Breast epithelium (tissue), 4 donors: ENCODE data around the gene NUDT13. TPM values are rescaled to one million over a fixed set of nuclear protein-coding genes. Genes with fewer than 3 reads are reported as not detected.
"Not testable (repeated sequence)": the region's sequence is repeated elsewhere in the genome, so short reads cannot be mapped to it uniquely, and the experiment has no call there.

Source experiments
- DNase-seq, 2 donors: peaks; one replicate each; pipeline ENCODE4 v3.0.0-alpha.2; 2019; ENCODE audit warnings: low spot score in 2 of 2
- H3K27ac ChIP-seq, 2 donors: fragments of 200-600 bp; sonication (generic) in 1 of 2; one replicate each; pipeline ENCODE4 v1.5.1; 2016 to 2019; ENCODE audit warnings: mild to moderate bottlenecking in 1 of 2
- H3K27me3 ChIP-seq, 2 donors: fragments of 200-600 bp; sonication (generic) in 1 of 2; one replicate each; pipeline versions ENCODE4 v1.5.1 to v1.6.0; 2017 to 2019; ENCODE audit warnings: control low read depth in 1 of 2, mild to moderate bottlenecking in 1 of 2
- H3K36me3 ChIP-seq: fragments of 200-600 bp; one replicate; pipeline ENCODE4 v1.5.1; 2019
- H3K4me1 ChIP-seq, 2 donors: fragments of 200-600 bp; sonication (generic); one replicate each; pipeline ENCODE4 v1.5.1; 2016 to 2019; ENCODE audit warnings: control low read depth in 1 of 2
- H3K4me3 ChIP-seq, 3 donors: fragments of 200-600 bp; sonication (generic); 1 replicate in 2 of 3; 2 replicates in 1 of 3; pipeline ENCODE4 v1.5.1; 2016 to 2019; ENCODE audit warnings: mild to moderate bottlenecking in 3 of 3, moderate library complexity in 2 of 3
- H3K9me3 ChIP-seq, 2 donors: fragments of 200-600 bp; sonication (generic) in 1 of 2; one replicate each; pipeline ENCODE4 v1.5.1; 2016 to 2019; ENCODE audit warnings: control low read depth in 1 of 2
- POLR2A ChIP-seq: fragments of 450-650 bp; IDR thresholded peaks from one replicate; pipeline ENCODE4 v1.6.1; 2016; ENCODE audit warnings: antibody characterized with exemption, mild to moderate bottlenecking, moderate library complexity
- POLR2AphosphoS5 ChIP-seq, 3 donors: sonication (generic); formaldehyde crosslinking; IDR thresholded peaks; one replicate each; pipeline ENCODE4 v1.6.1; 2017; ENCODE audit warnings: antibody characterized with exemption in 3 of 3
- intact Hi-C: fragments of 100-400 bp; cut with DNase I; formaldehyde crosslinking; loops from one replicate; pipeline ENCODE4 v1.15.1; 2023; ENCODE audit warnings: low total_unique reads
- total RNA-seq, 3 donors: library from RNA; depleted of rRNA; stranded (reverse); fragments of >200 nt; gene quantifications; one replicate each; pipeline ENCODE4 v1.1.0, GENCODE V29; 2016
- TF ChIP-seq, protein P1 (sequence below), 3 donors: fragments of 450-650 bp; IDR thresholded peaks; one replicate each; pipeline ENCODE4 v1.5.1; 2016 to 2017; ENCODE audit warnings: antibody characterized with exemption in 3 of 3, mild to moderate bottlenecking in 3 of 3, moderate library complexity in 3 of 3

The NUDT13 gene
- total RNA-seq, 3 donors from 2014 or later = 1.9 to 4.2 (median 2.6) TPM

DNA sequence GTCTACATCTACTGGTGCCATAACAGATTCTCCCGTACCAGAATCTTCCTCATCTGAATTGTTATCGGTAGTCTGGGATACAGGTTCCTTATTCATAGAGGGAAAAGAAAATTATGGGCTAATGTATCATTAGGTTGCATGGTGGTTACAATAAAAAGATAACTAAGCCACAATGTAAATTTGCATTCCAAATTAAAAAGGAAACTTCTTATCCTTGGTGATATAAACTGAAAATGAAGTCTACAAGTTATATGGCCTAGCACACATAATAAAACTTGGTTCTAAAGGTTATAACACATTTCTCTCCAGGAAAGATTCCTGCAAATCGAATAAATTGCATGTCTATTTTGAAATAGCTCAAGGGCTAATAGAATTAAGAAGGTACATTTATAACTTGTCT, 24.5 kb downstream of the NUDT13 start:
- Histone ChIP-seq H3K4me1 (peaks cover 0 to 4% of the 10 kb centered on the region in 2 donors), H3K9me3 (no peaks in the 10 kb centered on the region), H3K36me3 (no peaks in the 10 kb centered on the region), H3K4me3 (no peak overlapping the region), H3K27ac (no peak overlapping the region), H3K27me3 (no peaks in the 10 kb centered on the region)
- no peak for DNase-seq
- TF ChIP-seq POLR2AphosphoS5 (IDR thresholded peaks at IDR 0.05) = no peak
- TF ChIP-seq POLR2A = no peak
- TF ChIP-seq, protein P1, sequence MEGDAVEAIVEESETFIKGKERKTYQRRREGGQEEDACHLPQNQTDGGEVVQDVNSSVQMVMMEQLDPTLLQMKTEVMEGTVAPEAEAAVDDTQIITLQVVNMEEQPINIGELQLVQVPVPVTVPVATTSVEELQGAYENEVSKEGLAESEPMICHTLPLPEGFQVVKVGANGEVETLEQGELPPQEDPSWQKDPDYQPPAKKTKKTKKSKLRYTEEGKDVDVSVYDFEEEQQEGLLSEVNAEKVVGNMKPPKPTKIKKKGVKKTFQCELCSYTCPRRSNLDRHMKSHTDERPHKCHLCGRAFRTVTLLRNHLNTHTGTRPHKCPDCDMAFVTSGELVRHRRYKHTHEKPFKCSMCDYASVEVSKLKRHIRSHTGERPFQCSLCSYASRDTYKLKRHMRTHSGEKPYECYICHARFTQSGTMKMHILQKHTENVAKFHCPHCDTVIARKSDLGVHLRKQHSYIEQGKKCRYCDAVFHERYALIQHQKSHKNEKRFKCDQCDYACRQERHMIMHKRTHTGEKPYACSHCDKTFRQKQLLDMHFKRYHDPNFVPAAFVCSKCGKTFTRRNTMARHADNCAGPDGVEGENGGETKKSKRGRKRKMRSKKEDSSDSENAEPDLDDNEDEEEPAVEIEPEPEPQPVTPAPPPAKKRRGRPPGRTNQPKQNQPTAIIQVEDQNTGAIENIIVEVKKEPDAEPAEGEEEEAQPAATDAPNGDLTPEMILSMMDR (IDR thresholded peaks at IDR 0.05) = no peak
- intact Hi-C loops = no loop called here

DNA sequence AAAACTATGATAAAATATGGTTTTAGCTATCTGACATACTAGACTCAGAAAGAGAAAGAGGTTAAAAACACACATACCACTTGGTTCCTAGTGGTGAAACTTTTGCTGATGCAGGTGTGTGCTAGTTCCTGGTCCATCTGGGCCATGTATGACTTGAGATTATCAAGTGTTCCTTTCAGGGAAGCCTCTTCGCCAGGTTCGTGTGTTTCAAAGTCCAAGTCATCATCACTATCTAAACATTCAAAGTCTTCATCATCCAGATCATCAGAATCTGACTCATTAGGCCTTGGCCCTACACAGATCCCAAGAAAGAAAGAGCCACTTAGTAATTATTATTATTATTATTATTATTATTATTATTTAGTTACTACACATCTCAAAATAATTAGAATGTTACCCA, 26.4 kb downstream of the NUDT13 start:
- no peak for DNase-seq
- TF ChIP-seq POLR2AphosphoS5 (IDR thresholded peaks at IDR 0.05) (no peak), POLR2A (no peak)
- TF ChIP-seq, protein P1 (IDR thresholded peaks at IDR 0.05) = no peak
- H3K27me3 ChIP-seq = no peaks in the 10 kb centered on the region
- no peaks in the 10 kb centered on the region for H3K4me1 ChIP-seq
- H3K27ac ChIP-seq = no peak overlapping the region
- H3K9me3 ChIP-seq = no peaks in the 10 kb centered on the region
- intact Hi-C loops = no loop called here
- no peaks in the 10 kb centered on the region for H3K36me3 ChIP-seq
- H3K4me3 ChIP-seq = no peak overlapping the region

DNA sequence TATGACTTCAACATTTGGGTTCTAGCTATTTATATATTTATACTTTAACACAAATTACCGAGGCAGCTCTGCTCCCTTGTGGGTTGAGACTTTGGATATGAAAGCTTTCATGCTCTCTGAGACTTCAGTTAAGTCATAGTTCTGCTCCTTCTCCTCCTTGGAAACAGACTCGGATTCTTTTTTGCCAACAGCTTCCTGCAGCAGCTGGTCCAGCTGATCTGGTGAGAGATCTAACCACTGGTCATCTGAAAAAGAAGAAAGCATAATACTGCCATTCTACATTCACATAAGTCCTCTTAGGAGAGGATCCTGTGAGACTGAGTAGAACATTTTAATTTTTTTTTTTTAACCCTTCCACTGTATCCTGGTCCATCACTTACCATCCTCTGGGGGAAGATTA, 29.0 kb downstream of the NUDT13 start:
- Histone ChIP-seq H3K4me1 (no peaks in the 10 kb centered on the region), H3K36me3 (no peaks in the 10 kb centered on the region), H3K27me3 (no peaks in the 10 kb centered on the region), H3K9me3 (no peaks in the 10 kb centered on the region), H3K27ac (no peak overlapping the region), H3K4me3 (no peak overlapping the region)
- no peak for DNase-seq
- intact Hi-C loops = no loop called here
- TF ChIP-seq POLR2A (no peak), POLR2AphosphoS5 (IDR thresholded peaks at IDR 0.05) (no peak)
- TF ChIP-seq, protein P1 (IDR thresholded peaks at IDR 0.05) = no peak

DNA sequence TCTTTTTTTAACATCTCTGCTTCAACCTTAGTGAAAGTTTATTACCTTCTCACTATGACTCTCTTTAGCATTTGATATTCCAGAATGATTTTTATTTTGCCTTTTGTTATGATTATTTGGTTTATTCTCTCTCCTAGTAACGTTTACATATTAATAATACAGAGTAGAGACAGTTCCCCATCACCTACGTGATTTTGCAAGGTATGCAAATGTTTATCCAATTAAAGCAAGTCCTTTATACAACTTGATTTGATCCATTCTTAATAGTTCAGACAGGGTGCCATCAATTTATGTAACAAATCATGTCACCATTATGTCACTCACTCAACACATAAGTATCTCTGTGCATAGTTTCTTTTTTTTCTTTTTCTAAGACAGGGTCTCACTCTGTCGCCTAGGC, 31.3 kb downstream of the NUDT13 start:
- intact Hi-C loops = no loop called here

DNA sequence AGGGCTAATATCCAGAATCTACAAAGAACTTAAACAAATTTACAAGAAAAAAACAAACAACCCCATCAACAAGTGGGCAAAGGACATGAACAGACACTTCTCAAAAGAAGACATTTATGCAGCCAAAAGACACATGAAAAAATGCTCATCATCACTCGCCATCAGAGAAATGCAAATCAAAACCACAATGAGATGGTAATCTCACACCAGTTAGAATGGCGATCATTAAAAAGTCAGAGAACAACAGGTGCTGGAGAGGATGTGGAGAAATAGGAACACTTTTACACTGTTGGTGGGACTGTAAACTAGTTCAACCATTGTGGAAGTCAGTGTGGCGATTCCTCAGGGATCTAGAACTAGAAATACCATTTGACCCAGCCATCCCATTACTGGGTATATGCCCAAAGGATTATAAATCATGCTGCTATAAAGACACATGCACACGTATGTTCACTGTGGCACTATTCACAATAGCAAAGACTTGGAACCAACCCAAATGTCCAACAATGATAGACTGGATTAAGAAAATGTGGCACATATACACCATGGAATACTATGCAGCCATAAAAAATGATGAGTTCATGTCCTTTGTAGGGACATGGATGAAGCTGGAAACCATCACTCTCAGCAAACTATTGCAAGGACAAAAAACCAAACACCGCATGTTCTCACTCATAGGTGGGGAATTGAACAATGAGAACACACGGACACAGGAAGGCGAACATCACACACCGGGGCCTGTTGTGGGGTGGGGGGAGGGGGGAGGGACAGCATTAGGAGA, 40.6 kb downstream of the NUDT13 start:
- H3K27me3 ChIP-seq, H3K4me3 ChIP-seq, H3K9me3 ChIP-seq, intact Hi-C loops, H3K36me3 ChIP-seq, H3K27ac ChIP-seq, H3K4me1 ChIP-seq, DNase-seq: not testable (repeated sequence)

More for the DNA sequence above, 31.3 kb downstream of the NUDT13 start:
- TF ChIP-seq POLR2A (no peak), POLR2AphosphoS5 (IDR thresholded peaks at IDR 0.05) (no peak)
- TF ChIP-seq, protein P1 (IDR thresholded peaks at IDR 0.05) = no peak
- no peaks in the 10 kb centered on the region for H3K4me1 ChIP-seq
- no peak overlapping the region for H3K4me3 ChIP-seq
- no peaks in the 10 kb centered on the region for H3K36me3 ChIP-seq
- H3K9me3 ChIP-seq = no peaks in the 10 kb centered on the region
- H3K27me3 ChIP-seq = no peaks in the 10 kb centered on the region
- no peak overlapping the region for H3K27ac ChIP-seq
- DNase-seq = no peak
